Measurements from ENCODE around the gene NFE2L2.
"Not testable (repeated sequence)": the region's sequence is repeated elsewhere in the genome, so short reads cannot be mapped to it uniquely, and the experiment has no call there.

The NFE2L2 gene

DNA sequence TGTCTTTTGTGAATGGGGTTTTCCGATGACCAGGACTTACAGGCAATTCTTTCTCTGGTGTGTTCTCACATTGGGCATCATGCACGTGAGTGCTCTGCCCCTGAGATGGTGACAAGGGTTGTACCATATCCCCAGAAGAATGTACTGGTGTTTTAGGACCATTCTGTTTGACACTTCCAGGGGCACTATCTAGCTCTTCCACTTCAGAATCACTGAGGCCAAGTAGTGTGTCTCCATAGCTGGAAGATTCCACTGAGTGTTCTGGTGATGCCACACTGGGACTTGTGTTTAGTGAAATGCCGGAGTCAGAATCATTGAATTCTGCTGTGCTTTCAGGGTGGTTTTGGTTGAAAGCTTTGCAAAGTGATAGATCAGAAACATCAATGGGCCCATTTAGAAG is 33.3 kb downstream of the NFE2L2 start:
- Histone ChIP-seq H3K36me3 (replicated peaks) (peaks cover 56% of the 10 kb centered on the region), H3K27me3 (ENCODE audit: low read depth) (no peaks in the 10 kb centered on the region), H3K4me1 (0 out of 2 replicates have a peak, but pooled peaks cover 4% of the 10 kb centered on the region), H3K4me3 (no peak overlapping the region), H3K9me3 (no peaks in the 10 kb centered on the region)
- DNase-seq (ENCODE audit: low spot score in 2 of 2), result no peak
- in situ Hi-C loops (cut with MboI; ENCODE audit: low sequenced_read_pairs), result no loop called here

DNA sequence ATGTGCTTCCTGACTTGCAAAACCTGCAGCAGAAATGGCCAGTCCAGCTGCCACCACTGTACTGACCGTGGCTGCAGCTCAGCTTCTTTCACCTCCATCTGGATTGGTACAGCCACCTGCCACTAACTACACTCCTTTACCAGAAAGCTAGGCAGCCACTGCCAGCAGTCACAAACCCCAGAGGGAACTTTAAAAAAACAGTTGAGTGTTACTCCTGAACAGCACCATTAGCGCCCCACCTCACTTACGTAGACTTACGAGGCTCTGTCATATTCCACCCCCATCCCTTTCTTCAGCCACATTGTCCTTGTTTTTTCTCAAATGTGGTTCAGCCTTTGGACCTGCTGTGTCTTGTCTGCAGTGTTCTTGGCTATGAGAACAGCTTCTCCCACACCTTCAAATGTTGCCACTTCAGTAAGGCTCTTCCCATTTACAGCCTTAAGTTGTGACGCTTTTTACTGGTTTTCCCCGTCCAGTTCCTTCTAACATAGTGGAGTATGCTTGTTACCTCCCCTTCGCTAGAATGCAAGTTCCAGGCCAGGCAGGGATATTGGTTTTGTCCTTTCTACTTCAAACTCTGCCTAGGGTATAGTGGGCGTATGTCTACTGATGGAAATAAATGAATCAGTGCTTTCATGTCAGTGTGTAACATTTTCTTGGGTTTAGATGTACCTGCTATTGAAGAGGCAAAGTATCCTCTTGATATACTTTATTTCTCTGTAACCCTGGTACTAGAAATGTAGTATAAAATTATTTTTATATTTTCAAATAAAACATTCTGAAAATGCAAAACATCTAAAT is 34.9 kb downstream of the NFE2L2 start:
- no peaks in the 10 kb centered on the region for H3K9me3 ChIP-seq
- no peak for DNase-seq (ENCODE audit: low spot score in 2 of 2)
- H3K4me1 ChIP-seq, result 0 out of 2 replicates have a peak, but pooled peaks cover 4% of the 10 kb centered on the region
- H3K27me3 ChIP-seq (ENCODE audit: low read depth), result no peaks in the 10 kb centered on the region
- H3K4me3 ChIP-seq, result no peak overlapping the region
- H3K36me3 ChIP-seq (replicated peaks), result peaks cover 56% of the 10 kb centered on the region
- in situ Hi-C loops (cut with MboI; ENCODE audit: low sequenced_read_pairs), result no loop called here

DNA sequence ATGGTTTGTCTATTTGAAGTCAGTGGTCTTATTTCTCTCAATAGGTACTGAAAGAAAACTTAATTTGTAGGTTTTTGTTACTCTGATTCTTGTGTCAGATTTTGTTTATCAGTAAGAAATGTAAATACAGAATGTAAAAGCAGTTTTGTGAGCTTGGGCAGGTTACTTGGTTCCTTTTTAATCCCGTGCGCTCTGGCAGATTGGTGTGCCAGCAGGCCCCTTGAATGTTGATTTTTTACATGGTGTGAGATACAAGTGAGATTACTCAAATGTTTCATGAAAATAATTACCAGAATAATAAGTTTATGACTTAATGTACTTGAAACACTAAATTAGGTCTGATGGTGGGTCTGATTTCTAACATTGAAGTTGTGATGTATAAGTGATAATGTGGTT is 38.6 kb downstream of the NFE2L2 start:
- Histone ChIP-seq H3K9me3 (no peaks in the 10 kb centered on the region), H3K4me3 (no peak overlapping the region), H3K27me3 (ENCODE audit: low read depth) (no peaks in the 10 kb centered on the region), H3K4me1 (0 out of 2 replicates have a peak, but pooled peaks cover 4% of the 10 kb centered on the region), H3K36me3 (replicated peaks) (peaks cover 43% of the 10 kb centered on the region)
- in situ Hi-C loops (cut with MboI; ENCODE audit: low sequenced_read_pairs), result no loop called here
- no peak for DNase-seq (ENCODE audit: low spot score in 2 of 2)

DNA sequence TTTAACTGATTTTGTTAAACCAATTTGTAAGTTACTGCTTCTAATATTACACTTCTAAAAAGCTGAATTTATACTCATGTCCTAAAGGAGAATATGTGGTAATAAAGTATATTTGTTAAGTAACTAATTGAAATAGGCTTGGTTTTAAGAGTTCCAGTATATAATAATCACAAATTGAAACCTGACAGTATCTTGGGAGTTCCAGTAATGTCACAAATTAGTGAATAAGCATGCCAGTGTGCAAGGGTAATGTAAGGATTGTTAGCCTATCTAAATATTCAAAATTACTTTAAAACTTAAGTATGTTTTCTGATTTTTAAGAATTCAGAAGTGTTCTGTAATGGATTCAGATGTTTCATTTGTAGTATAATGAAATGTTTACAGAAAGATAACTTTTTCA is 41.1 kb downstream of the NFE2L2 start:
- H3K36me3 ChIP-seq (replicated peaks), result peaks cover 47% of the 10 kb centered on the region
- H3K4me1 ChIP-seq; DNase-seq (ENCODE audit: low spot score in 2 of 2); H3K9me3 ChIP-seq; in situ Hi-C loops (cut with MboI; ENCODE audit: low sequenced_read_pairs); H3K27me3 ChIP-seq (ENCODE audit: low read depth); H3K4me3 ChIP-seq: not testable (repeated sequence)

DNA sequence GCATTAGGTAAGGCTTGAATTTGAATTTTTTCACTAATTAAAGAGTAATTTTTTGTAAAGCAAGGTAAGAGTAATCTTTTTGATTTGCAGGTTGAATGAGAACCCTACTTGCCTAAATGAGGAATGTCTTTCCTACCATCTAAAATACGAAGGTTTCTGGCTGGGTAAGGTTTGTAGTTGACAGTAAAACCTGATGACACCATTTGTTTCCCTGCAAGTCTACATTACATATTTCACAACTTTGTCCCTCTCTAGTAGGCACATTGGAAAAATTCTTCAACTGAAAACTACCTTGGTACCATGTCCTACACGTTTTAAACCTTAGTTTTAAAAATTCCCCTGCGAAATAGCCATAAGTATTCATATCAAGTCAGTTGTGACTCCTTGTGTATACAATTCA is 42.6 kb downstream of the NFE2L2 start:
- in situ Hi-C loops (cut with MboI; ENCODE audit: low sequenced_read_pairs), result no loop called here
- DNase-seq (ENCODE audit: low spot score in 2 of 2), result no peak
- Histone ChIP-seq H3K36me3 (replicated peaks) (peaks cover 58% of the 10 kb centered on the region), H3K9me3 (no peaks in the 10 kb centered on the region), H3K27me3 (ENCODE audit: low read depth) (no peaks in the 10 kb centered on the region), H3K4me3 (no peak overlapping the region), H3K4me1 (peaks cover 16% of the 10 kb centered on the region)

DNA sequence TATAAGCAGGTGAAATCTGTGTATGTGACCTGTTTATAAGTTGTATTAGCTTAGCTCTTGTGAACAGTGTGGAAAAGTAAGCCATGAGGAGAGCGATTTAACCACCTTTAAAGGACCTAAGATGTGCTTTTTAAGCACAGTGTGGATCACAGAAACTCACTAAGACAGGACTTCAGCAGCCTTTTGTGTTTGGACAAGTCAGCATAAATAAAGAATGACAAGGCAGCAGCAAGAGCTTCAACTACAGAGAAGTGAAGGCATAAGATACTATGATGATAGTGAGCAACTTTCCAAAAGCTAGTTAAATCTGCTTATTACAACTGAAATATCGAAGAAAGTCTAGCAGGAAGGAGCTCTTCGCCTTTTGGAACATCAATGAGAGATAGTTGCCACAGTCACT is 43.0 kb downstream of the NFE2L2 start:
- Histone ChIP-seq H3K4me3 (no peak overlapping the region), H3K4me1 (peaks cover 18% of the 10 kb centered on the region), H3K9me3 (no peaks in the 10 kb centered on the region), H3K27me3 (ENCODE audit: low read depth) (no peaks in the 10 kb centered on the region), H3K36me3 (replicated peaks) (peaks cover 62% of the 10 kb centered on the region)
- in situ Hi-C loops (cut with MboI; ENCODE audit: low sequenced_read_pairs), result no loop called here
- DNase-seq (ENCODE audit: low spot score in 2 of 2), result no peak

DNA sequence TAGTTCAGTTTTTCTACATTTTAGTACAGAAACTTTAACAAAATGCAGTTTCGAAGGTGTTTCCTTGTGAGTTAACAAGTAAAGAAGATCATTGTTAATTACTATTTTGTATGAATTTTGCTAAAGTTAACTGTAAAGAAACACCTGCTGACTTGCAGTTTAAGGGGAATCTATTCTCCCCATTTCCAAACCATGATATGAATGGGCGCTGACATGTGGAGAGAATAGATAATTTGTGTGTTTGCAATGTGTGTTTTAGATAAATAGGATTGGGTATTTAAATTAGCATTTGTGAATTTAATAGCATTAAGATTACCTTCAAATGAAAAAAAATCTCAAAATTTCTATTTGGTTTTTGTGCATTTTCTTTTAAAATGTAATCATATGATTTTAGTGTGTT is 44.7 kb downstream of the NFE2L2 start:
- in situ Hi-C loops (cut with MboI; ENCODE audit: low sequenced_read_pairs); H3K4me3 ChIP-seq; H3K9me3 ChIP-seq; DNase-seq (ENCODE audit: low spot score in 2 of 2); H3K27me3 ChIP-seq (ENCODE audit: low read depth): not testable (repeated sequence)
- H3K4me1 ChIP-seq, result peaks cover 24% of the 10 kb centered on the region
- peaks cover 79% of the 10 kb centered on the region for H3K36me3 ChIP-seq (replicated peaks)

DNA sequence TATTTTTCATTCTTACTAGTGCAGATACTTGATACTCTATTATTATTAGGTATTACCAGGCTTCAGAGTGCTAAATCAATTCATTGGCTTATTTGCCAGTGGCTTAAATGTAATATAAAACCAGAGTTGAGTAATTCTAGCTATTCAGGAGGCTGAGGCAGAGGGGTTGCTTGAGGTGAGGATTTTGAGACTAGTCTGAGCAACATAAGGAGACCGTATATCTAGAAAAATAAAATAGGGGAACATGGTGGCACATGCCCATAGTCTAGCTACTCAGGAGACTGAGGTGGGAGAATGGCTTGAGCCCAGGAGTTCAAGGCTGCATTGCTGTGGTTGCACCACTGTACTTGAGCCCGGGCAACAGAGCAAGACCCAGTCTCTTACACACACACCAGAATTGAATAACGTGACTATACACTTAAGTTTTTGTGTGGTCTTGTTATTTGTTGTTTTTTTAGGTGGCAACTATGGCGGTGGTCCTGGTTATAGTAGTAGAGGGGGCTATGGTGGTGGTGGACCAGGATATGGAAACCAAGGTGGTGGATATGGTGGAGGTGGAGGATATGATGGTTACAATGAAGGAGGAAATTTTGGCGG is 47.2 kb downstream of the NFE2L2 start:
- H3K36me3 ChIP-seq (replicated peaks), result peaks cover 89% of the 10 kb centered on the region
- no peak for DNase-seq (ENCODE audit: low spot score in 2 of 2)
- peaks cover 26% of the 10 kb centered on the region for H3K4me1 ChIP-seq
- no peaks in the 10 kb centered on the region for H3K27me3 ChIP-seq (ENCODE audit: low read depth)
- H3K9me3 ChIP-seq, result no peaks in the 10 kb centered on the region
- H3K4me3 ChIP-seq, result no peak overlapping the region
- in situ Hi-C loops (cut with MboI; ENCODE audit: low sequenced_read_pairs), result no loop called here

DNA sequence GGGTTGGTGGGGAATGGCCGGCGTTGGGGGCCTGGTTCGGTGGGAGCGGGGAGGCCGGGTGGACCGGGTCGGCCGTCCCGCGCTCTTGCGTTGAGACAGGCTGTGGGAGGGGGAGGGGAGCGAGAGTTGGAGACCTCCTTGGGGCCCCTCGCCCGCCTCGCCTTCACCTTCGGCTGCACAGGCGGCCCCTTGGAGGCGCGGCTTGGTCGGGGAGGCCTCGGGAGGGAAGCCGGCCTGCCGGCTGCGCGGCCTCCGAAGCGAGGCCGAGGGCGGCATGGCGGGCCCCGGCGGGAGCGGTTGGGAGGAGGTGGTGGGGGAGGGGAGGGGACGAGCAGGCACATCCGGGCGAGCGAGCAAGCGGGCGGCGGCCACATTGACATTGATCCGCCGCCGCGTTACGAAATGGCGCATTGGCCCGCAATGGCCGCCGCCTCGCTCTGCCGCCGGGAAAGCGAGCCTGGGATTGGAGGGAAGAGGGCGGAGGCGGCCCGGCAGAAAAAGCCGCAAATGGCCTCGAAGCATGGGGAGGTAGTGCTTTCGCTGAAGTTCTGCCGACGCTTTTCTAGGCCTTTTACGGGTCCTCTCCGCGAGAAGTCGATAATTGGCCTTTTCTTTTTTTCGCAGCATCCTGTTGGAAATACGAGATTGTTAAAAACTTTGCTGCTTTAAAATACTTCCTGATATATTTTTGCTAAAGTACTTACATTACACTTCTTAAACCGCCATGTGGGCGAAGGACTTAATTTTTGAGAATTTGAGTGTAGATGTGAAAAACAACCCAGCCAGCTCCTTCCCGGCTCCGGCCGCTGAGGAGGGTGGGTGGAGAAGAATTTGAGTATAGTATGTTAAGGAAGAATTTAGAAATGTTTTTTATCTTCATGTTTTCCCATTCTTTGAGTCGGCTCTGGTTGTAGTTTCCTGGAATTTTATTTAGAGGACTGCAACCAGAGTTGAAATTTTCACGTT is 51.4 kb downstream of the NFE2L2 start:
- peaks cover 19% of the 10 kb centered on the region for H3K4me1 ChIP-seq
- DNase-seq (ENCODE audit: low spot score in 2 of 2), result peak; percentile 83 to 96
- H3K36me3 ChIP-seq (replicated peaks), result peaks cover 49% of the 10 kb centered on the region
- no peaks in the 10 kb centered on the region for H3K27me3 ChIP-seq (ENCODE audit: low read depth)
- peak overlapping the region; percentile 82 for H3K4me3 ChIP-seq
- in situ Hi-C loops (cut with MboI; ENCODE audit: low sequenced_read_pairs), result loop anchor here (5.0 kb wide), 1 partner anchor 46 kb away; no protein-coding TSS in a partner anchor
- no peaks in the 10 kb centered on the region for H3K9me3 ChIP-seq

DNA sequence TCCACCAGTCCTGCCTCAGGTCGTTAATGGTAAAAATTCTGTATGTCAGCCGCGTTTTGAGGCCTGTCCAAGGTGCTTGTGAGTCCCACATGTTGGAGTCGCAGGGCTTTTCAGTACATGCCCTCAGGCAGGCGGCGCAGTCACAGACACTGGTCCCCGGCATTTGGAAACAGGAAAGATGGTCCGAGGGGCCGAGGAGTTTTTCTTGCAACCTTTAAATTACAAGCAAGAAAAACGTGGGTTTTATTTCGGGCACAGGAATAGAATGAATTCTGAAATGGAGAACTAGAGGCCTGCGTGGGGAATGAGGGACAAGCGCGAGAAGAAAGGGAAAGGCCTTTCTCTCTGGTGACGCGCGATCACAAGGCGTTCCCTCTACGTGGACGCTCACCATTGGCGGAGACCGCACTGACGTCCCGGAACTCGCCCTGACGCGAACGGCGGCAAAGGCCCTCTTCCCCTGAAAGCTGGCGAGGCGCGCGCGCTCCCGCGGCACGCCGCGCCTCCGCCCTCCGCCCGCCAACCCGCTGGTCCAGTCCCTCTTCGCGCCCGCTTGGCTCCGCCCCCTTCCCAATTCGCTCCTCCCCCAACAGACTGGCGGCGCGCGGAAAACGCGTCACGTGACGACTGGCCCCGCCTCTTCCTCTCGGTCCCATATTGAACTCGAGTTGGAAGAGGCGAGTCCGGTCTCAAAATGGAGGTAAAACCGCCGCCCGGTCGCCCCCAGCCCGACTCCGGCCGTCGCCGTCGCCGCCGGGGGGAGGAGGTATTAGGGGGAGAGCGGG is 52.2 kb downstream of the NFE2L2 start, which contains the start of gene HNRNPA3:
Gene HNRNPA3, plus strand, starts transcription at position 689 of the 785 bp plus-strand sequence. Its CDS starts 6 bp downstream, at position 695.
- H3K4me3 ChIP-seq, result peak within 1 kb of the TSS; percentile 82
- peaks cover 41% of the 10 kb centered on the region for H3K36me3 ChIP-seq (replicated peaks)
- H3K27me3 ChIP-seq (ENCODE audit: low read depth), result no peaks in the 10 kb centered on the region
- peak; percentile 93 to 99 for DNase-seq (ENCODE audit: low spot score in 2 of 2)
- in situ Hi-C loops (cut with MboI; ENCODE audit: low sequenced_read_pairs), result loop anchor here (5.0 kb wide), 1 partner anchor 45 kb away; no protein-coding TSS in a partner anchor
- H3K9me3 ChIP-seq, result no peaks in the 10 kb centered on the region
- peaks cover 15% of the 10 kb centered on the region for H3K4me1 ChIP-seq

DNA sequence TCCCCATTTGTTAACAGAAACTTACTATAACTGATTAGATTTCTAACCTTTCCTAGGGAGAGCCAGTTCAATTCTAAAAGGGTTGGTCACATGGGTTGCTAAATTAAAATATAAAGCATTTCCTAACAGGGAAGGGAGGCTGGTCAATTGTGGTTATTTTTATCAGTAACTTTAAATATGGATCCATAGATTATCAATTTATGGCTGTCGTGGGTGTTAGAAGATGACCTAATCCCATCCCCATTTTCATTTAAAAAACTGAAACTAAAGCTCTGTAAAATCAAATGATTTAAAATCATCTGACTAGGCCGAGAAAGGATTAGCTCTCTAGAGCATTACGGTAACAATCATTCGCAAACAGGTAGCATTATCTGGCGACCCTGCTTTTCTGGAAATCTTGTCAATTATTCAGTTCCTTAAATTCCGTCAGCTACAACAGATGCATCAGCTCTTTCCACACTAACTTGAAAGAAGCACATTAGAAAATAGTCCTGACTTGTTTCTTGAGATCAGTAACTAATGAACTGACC is 52.9 kb downstream of the NFE2L2 start:
- in situ Hi-C loops (cut with MboI; ENCODE audit: low sequenced_read_pairs), result loop anchor here (5.0 kb wide), 1 partner anchor 44 kb away; no protein-coding TSS in a partner anchor
- peak overlapping the region; percentile 82 for H3K4me3 ChIP-seq
- no peaks in the 10 kb centered on the region for H3K27me3 ChIP-seq (ENCODE audit: low read depth)
- peaks cover 9% of the 10 kb centered on the region for H3K4me1 ChIP-seq
- peak in 1 of 2 experiments; percentile 34 for DNase-seq (ENCODE audit: low spot score in 2 of 2)
- peaks cover 35% of the 10 kb centered on the region for H3K36me3 ChIP-seq (replicated peaks)
- H3K9me3 ChIP-seq, result no peaks in the 10 kb centered on the region

DNA sequence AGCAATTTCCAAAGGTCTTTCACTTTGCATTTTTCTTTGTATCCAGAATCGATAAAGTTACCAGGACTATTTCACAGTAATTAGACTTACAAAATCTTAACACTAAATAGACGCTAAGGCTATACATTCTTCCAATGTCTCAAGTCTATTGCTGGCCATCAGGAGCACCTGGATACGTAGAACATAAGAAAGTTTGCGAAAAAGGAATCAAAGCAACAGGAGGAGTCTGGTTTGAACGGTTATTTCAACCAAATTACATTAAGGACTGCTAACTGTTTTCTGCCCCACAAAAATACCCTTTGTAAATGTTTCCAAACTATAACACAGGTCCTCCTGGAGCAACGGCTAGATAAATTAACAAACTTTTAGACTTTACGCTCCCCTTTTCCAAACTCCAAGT is 53.4 kb downstream of the NFE2L2 start:
- H3K4me1 ChIP-seq, result peaks cover 8% of the 10 kb centered on the region
- DNase-seq (ENCODE audit: low spot score in 2 of 2), result no peak
- H3K9me3 ChIP-seq, result no peaks in the 10 kb centered on the region
- in situ Hi-C loops (cut with MboI; ENCODE audit: low sequenced_read_pairs), result loop anchor here (5.0 kb wide), 1 partner anchor 44 kb away; no protein-coding TSS in a partner anchor
- H3K4me3 ChIP-seq, result peak overlapping the region; percentile 82
- no peaks in the 10 kb centered on the region for H3K27me3 ChIP-seq (ENCODE audit: low read depth)
- peaks cover 30% of the 10 kb centered on the region for H3K36me3 ChIP-seq (replicated peaks)

Measured in HAP-1 (cell line).